HG02970 (cell line): ENCODE results near the gene ZNF45.
"Not testable (repeated sequence)": the region's sequence is repeated elsewhere in the genome, so short reads cannot be mapped to it uniquely, and the experiment has no call there.

ENCODE experiments used
- ATAC-seq: cut with Tn5 transposase; IDR thresholded peaks from one replicate; pipeline ENCODE4 v1.9.1; 2021; ENCODE audit warnings: mild to moderate bottlenecking, moderate library complexity, moderate number of reproducible peaks; ENCODE audit not compliant: unreplicated experiment, low FRiP score

ZNF45 gene

GRCh38 chr19:43914051-43914450, 21.0 kb downstream of the ZNF45 start:
- ATAC-seq = no peak

GRCh38 chr19:43913383-43913782, 21.7 kb downstream of the ZNF45 start:
- ATAC-seq = no peak

- ATAC-seq = no peak
These were observed 24.2 kb downstream of the ZNF45 start for GRCh38 chr19:43910884-43911283.

- ATAC-seq = no peak
These were observed 26.4 kb downstream of the ZNF45 start for GRCh38 chr19:43908659-43909058.

GRCh38 chr19:43906774-43907173, 28.3 kb downstream of the ZNF45 start:
- no peak for ATAC-seq

GRCh38 chr19:43905897-43906296, 29.2 kb downstream of the ZNF45 start:
- no peak for ATAC-seq

- ATAC-seq = no peak
These were observed 32.7 kb downstream of the ZNF45 start for GRCh38 chr19:43902399-43902798.

GRCh38 chr19:43901395-43902390, 33.4 kb downstream of the ZNF45 start:
- ATAC-seq = no peak

GRCh38 chr19:43895727-43896308, 39.3 kb downstream of the ZNF45 start:
- no peak for ATAC-seq

- ATAC-seq = no peak
These were observed 51.2 kb downstream of the ZNF45 start, which contains the start of gene ZNF404 for GRCh38 chr19:43883864-43884263. Gene ZNF404 (minus strand): TSS chr19:43883964.

GRCh38 chr19:43880483-43880882, 54.6 kb downstream of the ZNF45 start:
- no peak for ATAC-seq

- ATAC-seq = no peak
These were observed 62.3 kb downstream of the ZNF45 start for GRCh38 chr19:43872547-43873336.

GRCh38 chr19:43866923-43867322, 68.2 kb downstream of the ZNF45 start:
- not testable (repeated sequence) for ATAC-seq
